WTC11 (cell line): ENCODE measurements around the gene SLC9A9.

Experiments used
- ZNF138 ChIP-seq: sonication (generic); formaldehyde crosslinking; conservative IDR thresholded peaks from 2 replicates; pipeline ENCODE4 v1.8.1; 2022; ENCODE audit warnings: mild to moderate bottlenecking, moderate library complexity, missing genetic modification reagents
- TF ChIP-seq, protein P1 (sequence below): fragments of 200-600 bp; IDR thresholded peaks from 2 replicates; pipeline ENCODE4 v1.8.0; 2022; ENCODE audit warnings: antibody characterized with exemption
- TF ChIP-seq, protein P2 (sequence below): sonication (generic); formaldehyde crosslinking; IDR thresholded peaks from 2 replicates; pipeline ENCODE4 v1.8.0; 2022; ENCODE audit warnings: missing genetic modification reagents

- TF ChIP-seq, protein P1, sequence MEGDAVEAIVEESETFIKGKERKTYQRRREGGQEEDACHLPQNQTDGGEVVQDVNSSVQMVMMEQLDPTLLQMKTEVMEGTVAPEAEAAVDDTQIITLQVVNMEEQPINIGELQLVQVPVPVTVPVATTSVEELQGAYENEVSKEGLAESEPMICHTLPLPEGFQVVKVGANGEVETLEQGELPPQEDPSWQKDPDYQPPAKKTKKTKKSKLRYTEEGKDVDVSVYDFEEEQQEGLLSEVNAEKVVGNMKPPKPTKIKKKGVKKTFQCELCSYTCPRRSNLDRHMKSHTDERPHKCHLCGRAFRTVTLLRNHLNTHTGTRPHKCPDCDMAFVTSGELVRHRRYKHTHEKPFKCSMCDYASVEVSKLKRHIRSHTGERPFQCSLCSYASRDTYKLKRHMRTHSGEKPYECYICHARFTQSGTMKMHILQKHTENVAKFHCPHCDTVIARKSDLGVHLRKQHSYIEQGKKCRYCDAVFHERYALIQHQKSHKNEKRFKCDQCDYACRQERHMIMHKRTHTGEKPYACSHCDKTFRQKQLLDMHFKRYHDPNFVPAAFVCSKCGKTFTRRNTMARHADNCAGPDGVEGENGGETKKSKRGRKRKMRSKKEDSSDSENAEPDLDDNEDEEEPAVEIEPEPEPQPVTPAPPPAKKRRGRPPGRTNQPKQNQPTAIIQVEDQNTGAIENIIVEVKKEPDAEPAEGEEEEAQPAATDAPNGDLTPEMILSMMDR: no peak
- TF ChIP-seq, protein P2, sequence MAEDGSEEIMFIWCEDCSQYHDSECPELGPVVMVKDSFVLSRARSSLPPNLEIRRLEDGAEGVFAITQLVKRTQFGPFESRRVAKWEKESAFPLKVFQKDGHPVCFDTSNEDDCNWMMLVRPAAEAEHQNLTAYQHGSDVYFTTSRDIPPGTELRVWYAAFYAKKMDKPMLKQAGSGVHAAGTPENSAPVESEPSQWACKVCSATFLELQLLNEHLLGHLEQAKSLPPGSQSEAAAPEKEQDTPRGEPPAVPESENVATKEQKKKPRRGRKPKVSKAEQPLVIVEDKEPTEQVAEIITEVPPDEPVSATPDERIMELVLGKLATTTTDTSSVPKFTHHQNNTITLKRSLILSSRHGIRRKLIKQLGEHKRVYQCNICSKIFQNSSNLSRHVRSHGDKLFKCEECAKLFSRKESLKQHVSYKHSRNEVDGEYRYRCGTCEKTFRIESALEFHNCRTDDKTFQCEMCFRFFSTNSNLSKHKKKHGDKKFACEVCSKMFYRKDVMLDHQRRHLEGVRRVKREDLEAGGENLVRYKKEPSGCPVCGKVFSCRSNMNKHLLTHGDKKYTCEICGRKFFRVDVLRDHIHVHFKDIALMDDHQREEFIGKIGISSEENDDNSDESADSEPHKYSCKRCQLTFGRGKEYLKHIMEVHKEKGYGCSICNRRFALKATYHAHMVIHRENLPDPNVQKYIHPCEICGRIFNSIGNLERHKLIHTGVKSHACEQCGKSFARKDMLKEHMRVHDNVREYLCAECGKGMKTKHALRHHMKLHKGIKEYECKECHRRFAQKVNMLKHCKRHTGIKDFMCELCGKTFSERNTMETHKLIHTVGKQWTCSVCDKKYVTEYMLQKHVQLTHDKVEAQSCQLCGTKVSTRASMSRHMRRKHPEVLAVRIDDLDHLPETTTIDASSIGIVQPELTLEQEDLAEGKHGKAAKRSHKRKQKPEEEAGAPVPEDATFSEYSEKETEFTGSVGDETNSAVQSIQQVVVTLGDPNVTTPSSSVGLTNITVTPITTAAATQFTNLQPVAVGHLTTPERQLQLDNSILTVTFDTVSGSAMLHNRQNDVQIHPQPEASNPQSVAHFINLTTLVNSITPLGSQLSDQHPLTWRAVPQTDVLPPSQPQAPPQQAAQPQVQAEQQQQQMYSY: no peak
- no peak for TF ChIP-seq ZNF138 (CRISPR knock-in tag)
These were observed 98.3 kb downstream of the SLC9A9 start for GRCh38 chr3:143749926-143750325.
